Tibial nerve (tissue), 4 donors: ENCODE measurements around the gene ARHGAP35. TPM values are rescaled to one million over a fixed set of nuclear protein-coding genes. Genes with fewer than 3 reads are reported as not detected.
"Not testable (repeated sequence)": the region's sequence is repeated elsewhere in the genome, so short reads cannot be mapped to it uniquely, and the experiment has no call there.

Source experiments
- DNase-seq, 2 donors: peaks; one replicate each; pipeline ENCODE4 v3.0.0-alpha.2; 2019; ENCODE audit warnings: low spot score in 2 of 2
- H3K27ac ChIP-seq, 4 donors: fragments of 200-600 bp; sonication (generic) in 3 of 4; one replicate each; pipeline ENCODE4 v1.5.1; 2017 to 2019; ENCODE audit warnings: mild to moderate bottlenecking in 1 of 4
- H3K27me3 ChIP-seq, 2 donors: fragments of 200-600 bp; sonication (generic) in 1 of 2; one replicate each; pipeline versions ENCODE4 v1.5.1 to v1.6.0; 2017 to 2019
- H3K36me3 ChIP-seq, 3 donors: fragments of 200-600 bp; sonication (generic); one replicate each; pipeline ENCODE4 v1.5.1; 2018 to 2019
- H3K4me1 ChIP-seq, 4 donors: fragments of 200-600 bp; sonication (generic) in 3 of 4; one replicate each; pipeline ENCODE4 v1.5.1; 2017 to 2019
- H3K4me3 ChIP-seq, 4 donors: fragments of 200-600 bp; sonication (generic) in 3 of 4; one replicate each; pipeline ENCODE4 v1.5.1; 2017 to 2019; ENCODE audit warnings: mild to moderate bottlenecking in 1 of 4, moderate library complexity in 1 of 4
- H3K9me3 ChIP-seq, 4 donors: fragments of 200-600 bp; sonication (generic) in 3 of 4; one replicate each; pipeline ENCODE4 v1.5.1; 2017 to 2019
- EP300 ChIP-seq, 2 donors: sonication (generic); formaldehyde crosslinking; IDR thresholded peaks; one replicate each; pipeline ENCODE4 v1.6.1; 2017; ENCODE audit warnings: antibody characterized with exemption in 2 of 2, mild to moderate bottlenecking in 1 of 2
- POLR2A ChIP-seq, 2 donors: fragments of 450-650 bp; IDR thresholded peaks; one replicate each; pipeline ENCODE4 v1.6.1; 2017; ENCODE audit warnings: antibody characterized with exemption in 2 of 2, mild to moderate bottlenecking in 2 of 2, moderate library complexity in 2 of 2
- WGBS, 2 donors: methylation state at CpG; one replicate each; pipeline ENCODE4 v1.1.5; 2018; 5-methylcytosine and 5-hydroxymethylcytosine counted together
- total RNA-seq, 4 donors: library from RNA; depleted of rRNA; stranded (reverse); fragments of >200 nt; gene quantifications; one replicate each; pipeline ENCODE4 v1.1.0, GENCODE V29; 2016
- TF ChIP-seq, protein P1 (sequence below), 5 experiments: fragments of 200-600 bp in 3 of 5; fragments of 450-650 bp in 2 of 5; sonication (generic) in 3 of 5; IDR thresholded peaks; one replicate each; pipeline ENCODE4 v1.5.1; 2016 to 2019; ENCODE audit warnings: antibody characterized with exemption in 5 of 5, mild to moderate bottlenecking in 3 of 5, moderate library complexity in 2 of 5

ARHGAP35 gene
- total RNA-seq, 4 donors from 2014 or later = 43.3 to 50.3 (median 48.6) TPM

DNA sequence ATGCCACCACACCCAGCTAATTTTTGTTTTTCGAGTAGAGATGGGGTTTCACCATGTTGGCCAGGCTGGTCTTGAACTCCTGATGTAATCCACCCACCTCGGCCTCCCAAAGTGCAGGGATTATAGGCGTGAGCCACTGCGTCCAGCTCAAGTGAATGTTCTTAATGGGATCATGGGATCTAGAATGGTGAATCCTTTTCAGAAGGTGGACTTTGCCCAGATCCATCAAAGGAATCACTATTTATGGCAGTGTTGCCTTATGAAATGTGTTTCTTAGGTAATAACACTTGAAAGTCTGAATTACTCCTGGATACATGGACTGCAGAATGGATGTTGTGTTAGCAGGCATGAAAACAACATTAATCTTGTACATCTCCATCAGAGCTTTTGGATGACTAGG lies 20.3 kb downstream of the ARHGAP35 start:
- Histone ChIP-seq H3K4me3 (no peak overlapping the region), H3K9me3 (no peaks in the 10 kb centered on the region), H3K27me3 (no peaks in the 10 kb centered on the region), H3K27ac (no peak overlapping the region), H3K4me1 (peaks cover 0 to 40% (median 0%) of the 10 kb centered on the region in 4 donors), H3K36me3 (no peaks in the 10 kb centered on the region)
- WGBS, 2 donors = 95 to 96% methylated on average over 4 of the region's 4 CpGs
- TF ChIP-seq, protein P1, sequence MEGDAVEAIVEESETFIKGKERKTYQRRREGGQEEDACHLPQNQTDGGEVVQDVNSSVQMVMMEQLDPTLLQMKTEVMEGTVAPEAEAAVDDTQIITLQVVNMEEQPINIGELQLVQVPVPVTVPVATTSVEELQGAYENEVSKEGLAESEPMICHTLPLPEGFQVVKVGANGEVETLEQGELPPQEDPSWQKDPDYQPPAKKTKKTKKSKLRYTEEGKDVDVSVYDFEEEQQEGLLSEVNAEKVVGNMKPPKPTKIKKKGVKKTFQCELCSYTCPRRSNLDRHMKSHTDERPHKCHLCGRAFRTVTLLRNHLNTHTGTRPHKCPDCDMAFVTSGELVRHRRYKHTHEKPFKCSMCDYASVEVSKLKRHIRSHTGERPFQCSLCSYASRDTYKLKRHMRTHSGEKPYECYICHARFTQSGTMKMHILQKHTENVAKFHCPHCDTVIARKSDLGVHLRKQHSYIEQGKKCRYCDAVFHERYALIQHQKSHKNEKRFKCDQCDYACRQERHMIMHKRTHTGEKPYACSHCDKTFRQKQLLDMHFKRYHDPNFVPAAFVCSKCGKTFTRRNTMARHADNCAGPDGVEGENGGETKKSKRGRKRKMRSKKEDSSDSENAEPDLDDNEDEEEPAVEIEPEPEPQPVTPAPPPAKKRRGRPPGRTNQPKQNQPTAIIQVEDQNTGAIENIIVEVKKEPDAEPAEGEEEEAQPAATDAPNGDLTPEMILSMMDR (IDR thresholded peaks at IDR 0.05) = no peak
- TF ChIP-seq EP300 (IDR thresholded peaks at IDR 0.05) (no peak), POLR2A (IDR thresholded peaks at IDR 0.05) (no peak)
- DNase-seq = no peak

DNA sequence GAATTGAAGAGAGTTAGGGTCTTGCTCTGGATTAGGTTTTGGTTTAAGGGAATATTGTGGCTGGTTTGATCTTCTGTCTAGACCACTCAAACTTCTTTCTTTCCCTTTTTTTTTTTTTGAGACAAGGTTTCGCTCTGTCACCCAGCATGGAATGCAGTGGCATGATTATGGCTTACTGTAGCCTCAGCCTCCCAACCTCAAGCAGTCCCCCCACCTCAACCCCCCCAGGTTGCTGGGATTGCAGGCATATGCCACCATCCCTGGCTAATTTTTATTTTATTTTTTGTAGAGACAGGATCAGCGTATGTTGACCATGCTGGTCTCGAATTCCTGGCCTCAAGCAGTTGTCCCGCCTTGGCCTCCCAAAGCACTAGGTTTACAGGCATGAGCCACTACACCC lies 21.2 kb downstream of the ARHGAP35 start:
- DNase-seq = no peak
- Histone ChIP-seq H3K36me3 (no peaks in the 10 kb centered on the region), H3K27me3 (no peaks in the 10 kb centered on the region), H3K4me1 (peaks cover 0 to 41% (median 0%) of the 10 kb centered on the region in 4 donors), H3K27ac (peak overlapping the region in 2 of 4 donors; percentile 9 to 37), H3K9me3 (no peaks in the 10 kb centered on the region), H3K4me3 (no peak overlapping the region)
- no peak for TF ChIP-seq POLR2A (IDR thresholded peaks at IDR 0.05)
- TF ChIP-seq, protein P1 (IDR thresholded peaks at IDR 0.05) = no peak
- no peak for TF ChIP-seq EP300 (IDR thresholded peaks at IDR 0.05)
- WGBS, 2 donors = 92 to 95% methylated on average over 4 of the region's 4 CpGs

DNA sequence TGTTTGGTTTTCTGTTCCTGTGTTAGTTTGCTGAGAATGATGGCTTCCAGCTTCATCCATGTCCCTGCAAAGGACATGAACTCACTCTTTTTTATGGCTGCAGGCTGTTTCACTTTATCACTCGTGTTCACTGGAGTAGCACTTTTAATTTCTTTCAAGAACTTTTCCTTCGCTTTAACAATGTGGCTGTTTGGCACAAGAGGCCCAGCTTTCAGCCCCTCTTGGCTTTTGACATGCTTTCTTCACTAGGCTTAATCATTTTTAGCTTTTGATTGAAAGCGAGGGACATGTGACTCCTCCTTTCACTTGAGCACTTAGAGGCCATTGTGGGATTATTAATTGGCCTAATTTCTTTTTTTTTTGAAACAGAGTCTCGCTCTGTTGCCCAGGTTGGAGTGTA lies 22.0 kb downstream of the ARHGAP35 start:
- not testable (repeated sequence) for H3K9me3 ChIP-seq, H3K27me3 ChIP-seq, H3K4me3 ChIP-seq, H3K36me3 ChIP-seq, DNase-seq
- H3K27ac ChIP-seq = peak overlapping the region in 2 of 4 donors; percentile 14 to 37
- peaks cover 0 to 41% (median 0%) of the 10 kb centered on the region in 4 donors for H3K4me1 ChIP-seq
- WGBS, 2 donors = 43 to 45% methylated on average over 4 of the region's 4 CpGs

DNA sequence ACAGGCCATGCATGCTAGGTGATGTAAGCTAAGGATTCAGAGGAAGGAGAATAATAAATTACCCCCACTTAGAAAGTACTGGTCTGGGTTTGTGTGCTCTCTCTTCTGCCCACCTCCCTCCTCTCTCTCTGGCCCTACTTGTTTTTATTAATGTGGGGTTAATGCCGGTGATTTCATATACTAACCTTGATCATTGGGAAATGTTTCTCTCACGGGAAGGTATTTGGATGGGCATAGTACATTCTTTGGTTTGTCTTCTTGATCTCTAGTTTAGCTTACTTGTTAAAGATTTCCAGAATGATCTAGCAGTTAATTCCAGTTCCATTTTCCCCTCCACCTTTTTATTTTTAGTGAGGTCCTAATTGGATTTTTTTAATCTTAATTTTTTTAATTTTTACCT lies 24.6 kb downstream of the ARHGAP35 start:
- Histone ChIP-seq H3K9me3 (no peaks in the 10 kb centered on the region), H3K4me3 (no peak overlapping the region), H3K36me3 (no peaks in the 10 kb centered on the region), H3K27ac (no peak overlapping the region), H3K4me1 (peaks cover 0 to 33% (median 3%) of the 10 kb centered on the region in 4 donors), H3K27me3 (no peaks in the 10 kb centered on the region)
- DNase-seq = no peak
- 61 to 69% methylated on average over 2 of the region's 2 CpGs for WGBS, 2 donors
- TF ChIP-seq, protein P1 (IDR thresholded peaks at IDR 0.05) = no peak
- TF ChIP-seq EP300 (IDR thresholded peaks at IDR 0.05) = no peak
- no peak for TF ChIP-seq POLR2A (IDR thresholded peaks at IDR 0.05)

DNA sequence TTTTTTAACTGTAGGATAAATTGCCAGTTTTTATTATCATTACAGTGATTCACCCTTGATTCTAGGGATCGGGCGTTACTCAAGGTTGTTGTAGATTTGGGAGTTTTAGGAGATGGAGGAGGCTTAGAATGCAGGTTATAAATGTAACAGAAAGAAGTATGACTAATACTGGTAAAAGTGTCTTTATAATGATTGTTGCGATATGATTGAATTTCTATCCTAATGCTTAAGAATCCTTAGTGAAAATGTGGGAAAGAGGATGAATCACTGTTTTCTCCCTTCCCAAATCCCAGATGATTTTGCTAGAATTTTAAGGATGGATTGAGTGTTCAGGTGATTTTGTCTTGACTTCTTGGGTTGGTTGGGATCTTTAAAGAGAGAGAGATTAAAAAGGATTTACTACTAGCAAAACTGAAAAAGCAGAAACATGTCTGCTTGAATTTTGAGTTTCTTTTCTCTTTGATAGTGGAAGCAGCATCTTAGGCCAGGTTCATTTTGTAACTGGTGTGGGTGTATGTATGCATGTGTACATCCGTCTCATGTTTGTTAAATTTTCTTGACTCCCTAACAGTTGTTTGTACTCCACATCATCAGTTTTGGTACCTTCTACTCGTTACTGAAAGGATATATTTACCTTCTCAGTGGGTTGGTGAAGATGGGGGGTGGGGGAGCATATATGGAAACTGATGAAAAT lies 25.9 kb downstream of the ARHGAP35 start:
- H3K9me3 ChIP-seq = no peaks in the 10 kb centered on the region
- no peaks in the 10 kb centered on the region for H3K27me3 ChIP-seq
- DNase-seq = no peak
- WGBS, 2 donors = 90 to 94% methylated on average over 5 of the region's 5 CpGs
- H3K4me3 ChIP-seq = no peak overlapping the region
- no peak overlapping the region for H3K27ac ChIP-seq
- H3K4me1 ChIP-seq = peaks cover 0 to 39% (median 3%) of the 10 kb centered on the region in 4 donors
- H3K36me3 ChIP-seq = no peaks in the 10 kb centered on the region
- TF ChIP-seq POLR2A (IDR thresholded peaks at IDR 0.05) = no peak
- no peak for TF ChIP-seq EP300 (IDR thresholded peaks at IDR 0.05)
- TF ChIP-seq, protein P1 (IDR thresholded peaks at IDR 0.05) = no peak
